GM23248 (cell line): ENCODE measurements around the gene CPLANE2.

Experiments used
- EZH2 ChIP-seq: fragments of 200-600 bp; sonication (generic); IDR thresholded peaks from 2 replicates; pipeline ENCODE4 v1.6.1; 2018; ENCODE audit warnings: antibody characterized with exemption, mild to moderate bottlenecking; ENCODE audit not compliant: insufficient read depth, poor library complexity, severe bottlenecking
- EZH2phosphoT487 ChIP-seq: fragments of 200-600 bp; sonication (generic); IDR thresholded peaks from 2 replicates; pipeline ENCODE4 v1.6.1; 2018; ENCODE audit warnings: antibody characterized with exemption, moderate library complexity, mild to moderate bottlenecking, low read depth; ENCODE audit not compliant: insufficient read depth

DNA sequence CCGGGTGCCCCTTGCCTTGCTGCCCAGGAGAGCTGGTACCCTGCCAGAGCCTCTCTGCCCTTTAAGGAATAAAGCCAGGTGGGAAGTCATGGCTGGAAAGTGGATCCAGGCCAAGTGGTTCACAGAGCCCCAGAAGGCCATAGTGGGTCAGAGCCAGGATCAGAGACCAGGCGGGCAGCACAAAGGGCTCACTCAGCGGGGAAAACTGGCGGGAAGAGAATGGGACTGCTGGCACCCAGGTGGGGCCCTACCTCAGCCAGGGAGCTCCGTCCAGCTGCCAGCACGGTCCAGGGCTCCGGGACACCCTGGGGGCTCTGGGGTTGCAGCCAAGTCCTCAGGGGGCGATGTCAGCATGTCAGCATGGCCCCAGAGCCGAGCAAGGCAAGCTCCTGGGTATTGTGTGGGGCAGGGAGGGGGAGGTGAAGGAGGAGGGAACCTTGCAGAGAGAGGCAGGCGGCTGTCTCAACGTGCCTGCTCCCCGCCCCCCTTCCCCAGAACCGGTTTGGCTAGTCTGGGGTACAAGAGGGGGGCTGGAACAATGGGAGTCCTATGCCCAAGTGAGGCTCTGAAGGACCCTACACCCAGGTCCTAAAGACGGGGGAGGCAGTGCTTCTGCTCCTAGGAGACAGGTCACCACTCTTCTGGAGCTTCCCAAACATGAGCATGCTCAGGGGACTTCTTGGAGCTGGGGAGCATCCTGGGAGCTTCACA is 24.6 kb downstream of the CPLANE2 start, which contains the start of gene ARHGEF19:
- no peak for TF ChIP-seq EZH2
- TF ChIP-seq EZH2phosphoT487 = no peak
